Inferior parietal cortex (tissue), 1 donor: ENCODE data around the gene CAND1.
"Not testable (repeated sequence)": the region's sequence is repeated elsewhere in the genome, so short reads cannot be mapped to it uniquely, and the experiment has no call there.

ENCODE experiments used
- DNase-seq: peaks from one replicate; pipeline ENCODE4 v3.0.0-alpha.2; 2016; ENCODE audit errors: extremely low spot score

Gene CAND1

DNA sequence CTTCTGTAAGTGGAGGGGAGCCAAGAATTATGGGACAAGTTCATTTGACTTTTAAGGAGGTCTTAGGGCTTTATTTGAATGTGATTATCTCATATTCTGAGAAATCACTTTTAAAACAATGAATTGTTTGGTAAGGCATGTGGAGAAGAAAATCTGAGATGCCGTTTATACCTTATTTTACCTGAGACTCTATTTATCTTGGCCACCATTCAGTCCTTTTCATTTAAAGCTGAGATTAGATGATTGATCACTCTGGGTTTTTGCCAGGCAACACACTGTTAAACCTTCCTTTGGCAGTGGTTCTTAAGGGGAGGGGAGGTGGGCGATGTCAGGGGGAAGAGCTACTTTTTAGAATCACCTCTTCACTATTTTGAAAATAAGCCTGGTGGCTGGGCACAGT, 11.4 kb downstream of the CAND1 start:
- no peak for DNase-seq

DNA sequence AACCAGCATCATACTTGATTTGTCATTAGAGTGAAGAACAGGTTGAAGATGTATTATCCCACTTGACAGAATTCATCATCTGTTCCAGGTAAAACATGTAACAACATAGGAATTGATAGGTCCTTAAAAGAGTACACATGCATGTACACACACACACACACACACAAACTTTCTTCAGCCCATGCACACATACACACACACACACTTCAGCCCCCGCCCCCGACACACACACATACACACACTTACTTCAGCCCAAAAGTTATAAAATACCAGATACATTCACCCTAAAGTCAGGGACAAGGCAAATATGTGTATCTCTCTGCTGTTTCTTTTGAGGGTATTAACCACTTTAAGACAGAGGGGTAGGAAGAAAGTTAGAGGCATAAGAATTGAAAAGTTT, 15.4 kb downstream of the CAND1 start:
- DNase-seq, result no peak

DNA sequence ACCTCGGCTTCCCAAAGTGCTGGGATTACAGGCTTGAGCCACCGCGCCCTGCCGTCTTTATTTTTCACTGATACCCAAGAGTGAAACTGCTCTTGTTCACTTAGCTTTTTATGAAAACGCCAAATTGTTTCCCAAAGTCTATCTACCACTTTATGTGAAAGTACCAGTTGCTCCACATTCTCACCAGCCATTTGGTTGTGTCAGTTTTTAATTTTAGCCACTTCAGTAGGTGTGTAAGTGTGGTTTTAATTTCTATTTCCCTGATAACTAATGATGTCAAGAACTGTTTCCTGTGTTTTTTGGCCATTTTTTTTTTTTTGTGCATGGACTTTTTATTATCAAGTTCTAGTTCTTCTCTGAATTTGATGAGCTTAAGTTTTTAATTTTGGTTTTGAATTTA, 17.1 kb downstream of the CAND1 start:
- no peak for DNase-seq

DNA sequence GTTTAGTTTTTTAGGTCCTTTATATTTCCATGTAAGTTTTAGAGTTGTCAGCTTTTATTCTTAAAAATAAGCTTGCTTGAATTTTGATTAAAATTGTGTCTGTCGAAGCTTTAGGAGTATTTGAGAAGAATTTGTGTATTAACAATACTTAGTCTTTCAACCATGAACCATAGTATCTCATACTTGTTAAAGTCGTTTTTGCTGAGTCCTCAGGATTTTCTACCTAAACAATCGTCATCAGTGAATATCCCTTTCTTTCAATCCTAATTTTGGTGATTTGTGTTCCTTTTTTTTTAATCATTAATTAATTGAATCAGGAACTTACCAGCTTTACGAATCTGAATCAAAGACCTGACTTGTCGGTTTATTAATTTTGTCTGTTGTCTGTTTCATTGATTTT, 18.2 kb downstream of the CAND1 start:
- no peak for DNase-seq

DNA sequence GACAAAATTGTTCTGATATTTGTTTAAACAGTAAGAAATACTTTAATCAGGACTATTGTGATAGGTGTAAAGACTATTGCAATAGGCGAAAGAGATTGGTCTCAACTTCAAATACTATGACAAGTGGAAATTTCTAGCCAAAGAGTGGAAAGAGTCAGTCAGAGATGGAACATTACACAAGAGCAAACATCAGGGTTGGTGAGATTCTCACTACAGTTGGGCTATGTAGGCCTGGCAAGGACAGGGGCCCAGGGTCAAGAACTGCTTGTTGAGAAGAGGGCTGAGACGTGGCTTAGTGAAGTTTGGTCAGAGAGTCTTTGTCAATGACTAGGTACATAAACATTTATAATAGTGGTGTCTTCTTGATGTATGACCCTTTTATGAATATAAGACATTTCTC, 19.4 kb downstream of the CAND1 start:
- no peak for DNase-seq

DNA sequence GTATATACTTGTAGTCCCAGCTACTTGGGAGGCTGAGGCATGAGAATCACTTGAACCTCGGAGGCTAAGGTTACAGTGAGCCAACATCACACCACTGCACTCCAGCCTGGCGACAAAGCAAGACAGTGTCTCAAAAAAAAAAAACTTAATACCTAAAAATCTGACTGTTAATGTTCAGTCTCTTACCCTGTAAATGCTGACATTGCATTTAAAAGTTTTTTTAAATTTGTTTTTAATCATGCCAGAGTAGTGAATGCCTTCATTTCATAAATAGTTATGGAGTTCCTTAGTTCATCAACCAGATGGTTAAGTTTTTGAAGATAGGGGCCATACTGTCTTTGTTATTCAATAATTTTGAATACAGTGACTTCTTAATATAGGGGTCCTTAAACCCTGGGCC, 21.2 kb downstream of the CAND1 start:
- no peak for DNase-seq

DNA sequence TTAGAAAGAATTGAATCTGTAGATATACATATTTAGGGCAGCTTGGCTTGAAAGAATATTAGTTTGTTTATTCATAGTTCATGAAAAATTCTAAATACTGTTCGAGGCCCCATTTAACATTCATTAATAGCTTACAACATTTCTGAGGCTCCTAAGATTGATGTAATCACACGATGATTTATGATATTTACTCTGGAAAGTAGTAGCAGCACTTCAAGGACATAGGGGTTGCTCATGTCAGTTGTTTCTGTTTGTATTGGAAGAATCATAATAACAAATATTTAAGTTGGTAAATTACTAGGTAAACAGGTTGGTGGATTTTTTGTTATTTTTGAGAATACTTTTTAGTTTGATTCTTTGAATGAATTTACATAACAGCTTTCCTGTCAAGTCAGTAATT, 30.4 kb downstream of the CAND1 start:
- DNase-seq, result no peak

DNA sequence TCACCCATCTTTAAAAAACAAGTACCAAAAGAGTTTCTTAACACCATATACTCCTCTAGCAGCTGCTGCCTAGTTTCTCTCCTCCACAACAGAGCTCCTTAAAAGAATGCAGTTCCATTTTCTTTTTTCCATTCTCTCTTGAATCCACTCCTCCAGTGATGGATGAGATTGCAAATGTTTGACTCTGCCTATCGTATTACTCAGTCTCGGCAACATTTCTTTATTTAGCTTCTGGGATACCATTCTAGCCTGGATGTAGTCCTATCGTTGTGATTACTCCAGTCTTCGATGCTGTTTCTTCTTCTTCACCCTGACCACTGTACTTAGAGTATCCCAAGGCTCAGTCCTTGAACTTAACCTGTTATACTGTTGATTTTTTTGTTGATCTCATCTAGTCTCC, 30.8 kb downstream of the CAND1 start:
- no peak for DNase-seq

DNA sequence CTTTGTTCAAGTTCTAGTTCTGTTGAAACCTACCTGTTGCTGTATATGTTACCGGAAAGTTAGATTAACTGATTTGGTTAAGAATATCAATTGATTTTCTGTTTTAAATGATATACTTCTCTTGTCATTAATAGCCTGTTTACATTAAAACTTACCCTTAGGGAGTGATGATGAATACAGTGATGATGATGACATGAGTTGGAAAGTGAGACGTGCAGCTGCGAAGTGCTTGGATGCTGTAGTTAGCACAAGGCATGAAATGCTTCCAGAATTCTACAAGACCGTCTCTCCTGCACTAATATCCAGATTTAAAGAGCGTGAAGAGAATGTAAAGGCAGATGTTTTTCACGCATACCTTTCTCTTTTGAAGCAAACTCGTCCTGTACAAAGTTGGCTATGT, 33.0 kb downstream of the CAND1 start:
- no peak for DNase-seq

DNA sequence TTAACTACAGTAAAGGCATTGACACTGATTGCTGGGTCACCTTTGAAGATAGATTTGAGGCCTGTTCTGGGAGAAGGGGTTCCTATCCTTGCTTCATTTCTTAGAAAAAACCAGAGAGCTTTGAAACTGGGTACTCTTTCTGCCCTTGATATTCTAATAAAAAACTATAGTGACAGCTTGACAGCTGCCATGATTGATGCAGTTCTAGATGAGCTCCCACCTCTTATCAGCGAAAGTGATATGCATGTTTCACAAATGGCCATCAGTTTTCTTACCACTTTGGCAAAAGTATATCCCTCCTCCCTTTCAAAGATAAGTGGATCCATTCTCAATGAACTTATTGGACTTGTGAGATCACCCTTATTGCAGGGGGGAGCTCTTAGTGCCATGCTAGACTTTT, 36.4 kb downstream of the CAND1 start:
- DNase-seq, result no peak

DNA sequence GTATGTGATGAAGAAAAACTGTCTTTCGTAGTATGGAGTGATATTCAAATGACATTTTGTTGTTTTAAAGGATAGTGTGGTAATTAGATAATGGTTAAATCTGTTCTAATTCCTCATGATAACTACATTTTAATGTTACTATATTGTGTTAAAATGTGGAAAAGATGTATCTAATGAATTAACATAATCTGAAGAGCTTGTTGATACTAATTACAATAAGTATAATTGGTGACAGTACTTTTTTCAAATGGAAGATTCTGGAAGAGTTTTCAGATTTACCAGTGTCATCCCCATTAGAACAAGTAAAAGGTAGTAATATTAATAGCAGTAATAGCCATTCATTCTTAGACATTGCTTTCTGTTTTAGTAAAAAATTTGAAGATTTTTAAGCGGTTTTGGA, 37.6 kb downstream of the CAND1 start:
- DNase-seq, result no peak

DNA sequence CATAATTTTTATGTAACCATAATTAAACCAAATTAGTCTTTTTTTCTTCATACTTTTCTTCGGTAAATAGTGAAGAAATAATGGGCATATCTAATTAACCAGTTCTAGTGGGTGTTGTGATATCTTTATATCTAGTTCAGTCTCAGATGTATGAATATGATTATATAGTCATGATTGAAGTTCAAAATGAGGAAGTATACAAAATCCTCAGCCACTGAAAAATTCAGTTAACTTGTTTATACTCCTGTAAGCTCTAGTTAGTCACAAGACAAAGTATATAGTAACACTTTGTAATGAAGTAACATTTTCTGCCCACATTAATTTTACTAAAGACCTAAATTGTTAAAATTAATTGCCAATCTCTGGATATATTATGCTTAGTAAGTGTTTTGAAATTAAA, 46.5 kb downstream of the CAND1 start:
- DNase-seq, result no peak

DNA sequence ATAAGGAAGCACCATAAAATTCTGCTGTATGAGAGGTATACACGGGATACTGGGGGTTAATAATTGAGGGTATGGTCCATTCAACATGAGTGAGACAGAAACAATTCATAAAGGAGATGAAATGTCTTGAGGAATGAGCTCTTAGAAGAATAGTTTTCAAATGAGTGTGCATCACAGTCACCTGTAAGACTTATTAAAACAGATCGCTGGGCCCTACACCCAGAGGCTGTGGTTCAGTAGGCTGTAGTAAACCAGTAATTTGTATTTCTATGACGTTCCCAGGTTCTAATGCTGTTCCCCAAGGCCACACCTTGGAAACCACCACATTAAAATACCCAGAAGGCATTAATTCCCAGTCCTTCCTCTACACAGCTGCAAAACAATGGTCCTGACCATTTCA, 49.6 kb downstream of the CAND1 start:
- DNase-seq, result no peak

DNA sequence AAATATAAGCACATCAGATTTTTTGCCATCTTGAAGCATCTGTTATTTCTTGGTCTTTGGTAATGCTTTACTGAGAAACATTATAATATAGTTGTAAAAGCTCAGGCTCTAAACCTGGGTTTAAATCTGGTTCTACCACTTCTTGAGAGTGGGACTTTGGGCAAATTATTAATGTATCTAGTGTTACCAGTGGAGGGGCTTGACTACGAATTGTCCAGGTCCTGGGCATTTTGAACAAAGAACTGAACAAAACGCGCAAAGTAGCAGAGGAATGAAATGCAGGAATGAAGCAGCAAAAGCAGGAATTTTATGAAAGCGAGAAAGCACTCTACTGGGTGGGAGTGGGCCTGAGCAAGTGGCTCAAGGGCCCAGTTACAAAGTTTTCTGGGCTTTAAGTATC, 50.8 kb downstream of the CAND1 start:
- no peak for DNase-seq

DNA sequence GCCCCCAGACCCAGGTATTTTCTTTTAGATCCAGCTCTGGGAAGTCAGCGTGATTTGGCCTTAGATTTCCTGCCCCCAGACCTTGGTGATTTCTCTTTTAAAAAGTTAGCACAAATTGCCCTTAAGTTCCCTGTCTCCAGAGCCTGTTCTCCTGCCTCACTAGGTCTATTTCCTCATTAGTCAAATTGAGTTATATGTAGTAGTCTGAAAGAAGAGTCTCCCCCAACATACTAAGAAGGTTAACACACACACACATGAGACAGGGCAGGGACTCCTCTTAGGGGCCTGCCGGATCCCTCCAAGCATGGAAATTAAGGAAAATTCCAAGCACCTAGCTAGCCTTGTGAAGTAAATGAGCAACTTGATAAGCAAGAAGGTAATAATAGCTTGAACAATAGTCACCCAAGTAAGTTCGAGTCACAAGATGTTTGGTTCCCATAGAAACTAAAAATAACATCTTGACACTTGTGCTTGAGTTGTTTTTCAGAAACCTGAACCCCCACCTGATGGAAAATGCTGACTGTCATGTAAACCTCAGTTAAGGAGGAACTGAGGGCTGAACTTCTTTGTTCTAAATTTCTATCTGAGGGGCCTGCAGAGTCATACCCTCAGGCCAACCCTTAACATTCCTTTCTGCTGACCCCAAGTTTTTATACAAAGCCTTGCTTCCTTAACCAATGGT, 51.6 kb downstream of the CAND1 start:
- DNase-seq, result no peak

DNA sequence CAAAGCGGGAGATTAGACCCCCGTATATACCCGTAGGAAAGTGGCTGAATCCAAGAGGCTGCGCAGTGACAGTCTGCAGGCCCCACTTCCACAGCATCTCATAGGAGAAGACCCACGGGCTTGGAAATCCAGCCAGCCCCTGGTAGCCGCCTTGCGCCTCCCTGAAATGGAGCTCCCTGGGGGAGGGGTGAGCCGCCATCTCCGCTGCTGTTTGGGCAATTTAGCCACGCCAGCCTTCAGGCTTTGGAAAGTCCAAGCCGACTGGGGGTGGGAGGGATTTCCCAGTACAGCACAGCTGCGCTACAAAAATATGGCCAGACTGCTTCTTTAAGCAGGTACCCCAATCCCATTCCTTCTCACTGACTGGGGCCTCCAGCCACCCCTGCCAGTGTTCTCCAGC, 53.4 kb downstream of the CAND1 start:
- no peak for DNase-seq

DNA sequence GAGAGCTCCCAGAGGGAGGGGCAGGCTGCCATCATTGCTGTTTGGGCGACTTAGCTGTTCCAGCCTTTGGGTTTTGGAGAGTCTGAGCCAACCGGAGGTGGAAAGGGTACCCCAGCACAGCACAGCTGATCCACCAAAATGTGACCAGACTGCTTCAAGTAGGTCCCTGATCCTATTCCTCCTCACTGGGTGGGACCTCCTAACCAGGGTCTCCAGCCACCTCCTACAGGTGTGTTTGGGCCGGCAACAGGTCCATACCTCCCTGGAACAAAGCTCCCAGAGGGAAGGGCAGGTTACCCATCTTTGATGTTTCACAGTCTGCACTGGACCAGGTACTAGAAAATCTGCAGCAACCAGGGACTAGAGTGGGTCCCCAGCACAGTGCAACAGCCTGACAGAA, 53.8 kb downstream of the CAND1 start:
- DNase-seq, result no peak

DNA sequence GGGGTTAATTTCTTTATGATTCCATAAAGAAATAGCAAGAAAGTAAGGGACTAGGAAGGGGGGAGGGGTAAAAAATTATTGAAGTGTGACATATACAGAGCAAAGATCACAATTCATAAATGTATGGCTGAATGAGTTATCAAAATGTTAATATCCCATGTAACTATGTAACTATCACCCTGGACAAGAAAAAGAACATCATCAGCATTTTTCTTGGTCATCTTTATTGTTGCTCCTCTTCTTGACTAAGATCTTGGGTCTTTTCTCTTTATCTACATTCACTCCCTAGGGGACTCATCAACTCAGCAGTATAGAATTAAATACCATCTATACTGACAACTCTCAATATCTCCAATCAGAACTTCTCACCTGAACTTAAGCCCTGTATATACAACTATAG, 57.5 kb downstream of the CAND1 start:
- DNase-seq, result no peak

DNA sequence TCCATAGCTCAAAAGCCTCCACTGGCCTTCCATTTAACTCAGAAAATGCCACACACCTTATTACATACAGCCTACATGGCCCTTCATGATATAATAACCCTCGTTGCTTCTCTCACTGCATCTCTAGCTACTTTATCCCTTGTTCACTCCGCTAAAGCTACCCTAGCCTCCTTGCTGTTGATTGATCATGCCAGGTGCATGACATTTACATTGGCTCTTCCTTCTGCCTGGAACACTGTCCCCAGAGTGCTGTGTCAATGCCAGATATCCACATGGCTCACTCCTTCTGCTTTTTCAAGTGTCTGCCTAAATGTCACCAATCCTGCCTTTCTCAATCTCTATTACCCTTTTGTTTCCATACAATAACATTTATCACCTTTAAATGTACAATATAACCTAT, 58.3 kb downstream of the CAND1 start:
- DNase-seq, result no peak

DNA sequence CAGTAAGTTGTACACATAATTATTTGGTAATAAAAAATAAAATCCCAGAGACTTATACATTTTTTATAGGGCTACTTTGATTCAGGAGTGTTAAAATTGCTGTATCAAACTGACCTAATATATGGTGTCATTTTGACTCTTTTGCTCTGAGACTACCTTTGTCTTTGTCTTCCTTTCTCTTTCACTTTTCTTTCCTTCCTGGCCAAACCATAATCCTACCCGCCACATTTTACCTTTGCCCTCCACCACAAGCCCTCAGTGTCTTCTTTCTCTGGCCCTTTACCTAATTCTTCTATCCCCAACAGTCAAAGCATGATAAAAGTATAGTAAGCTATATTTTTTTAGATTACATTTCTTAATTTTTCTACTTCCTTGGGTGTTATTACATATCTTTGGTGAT, 62.0 kb downstream of the CAND1 start:
- DNase-seq, result no peak

DNA sequence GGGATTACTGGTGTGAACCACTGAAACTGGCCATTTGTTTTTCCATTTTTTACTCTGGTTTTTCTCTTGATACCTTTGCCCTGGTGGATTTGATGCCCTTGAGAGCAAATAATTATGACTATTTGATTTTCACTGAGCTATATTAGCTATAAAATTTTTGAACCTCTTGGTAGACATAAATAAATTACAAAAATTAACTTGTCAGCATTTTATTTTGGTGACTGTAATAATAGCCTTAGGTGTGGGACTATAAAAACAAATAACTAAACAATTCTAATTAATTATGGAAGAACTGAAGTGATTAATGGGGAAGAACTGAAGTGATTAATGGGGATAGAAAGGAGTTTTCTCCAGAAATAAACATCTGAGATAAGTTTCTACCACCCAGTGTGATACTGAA, 62.7 kb downstream of the CAND1 start:
- no peak for DNase-seq

DNA sequence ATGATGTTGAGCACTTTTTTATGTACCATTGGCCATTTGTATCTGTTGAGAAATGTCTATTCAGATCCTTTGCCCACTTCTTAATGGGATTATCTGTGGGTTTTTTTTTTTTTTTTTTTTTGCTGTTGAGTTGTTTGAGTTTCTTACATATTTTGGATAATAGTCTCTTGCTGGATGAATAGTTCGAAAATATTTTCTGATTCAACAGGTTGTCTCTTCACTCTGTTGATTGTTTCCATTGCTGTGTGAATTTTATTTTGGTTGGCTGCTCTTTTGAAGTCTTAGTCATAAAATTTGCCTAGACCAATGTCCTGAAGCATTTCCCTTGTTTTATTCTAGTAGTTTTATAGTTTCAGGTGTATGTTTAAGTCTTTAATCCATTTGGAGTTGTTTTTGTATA, 64.5 kb downstream of the CAND1 start:
- DNase-seq, result no peak

DNA sequence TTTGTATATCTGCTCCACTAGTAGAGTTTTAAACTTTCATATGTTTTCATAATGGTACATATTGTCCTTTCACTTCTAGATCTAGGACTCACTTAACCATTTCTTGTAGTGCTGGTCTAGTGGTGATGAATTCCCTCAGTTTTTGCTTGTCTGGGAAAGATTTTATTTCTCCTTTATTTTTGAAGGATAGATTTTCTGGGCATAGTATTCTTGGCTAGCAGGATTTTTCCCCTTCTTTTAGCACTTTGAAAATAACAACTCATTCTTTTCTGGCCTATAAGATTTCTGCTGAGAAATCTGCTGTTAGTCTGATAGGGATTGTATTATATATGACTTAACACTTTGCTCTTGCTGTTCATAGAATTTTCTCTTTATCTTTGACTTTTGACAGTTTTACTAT, 69.3 kb downstream of the CAND1 start:
- DNase-seq, result no peak

DNA sequence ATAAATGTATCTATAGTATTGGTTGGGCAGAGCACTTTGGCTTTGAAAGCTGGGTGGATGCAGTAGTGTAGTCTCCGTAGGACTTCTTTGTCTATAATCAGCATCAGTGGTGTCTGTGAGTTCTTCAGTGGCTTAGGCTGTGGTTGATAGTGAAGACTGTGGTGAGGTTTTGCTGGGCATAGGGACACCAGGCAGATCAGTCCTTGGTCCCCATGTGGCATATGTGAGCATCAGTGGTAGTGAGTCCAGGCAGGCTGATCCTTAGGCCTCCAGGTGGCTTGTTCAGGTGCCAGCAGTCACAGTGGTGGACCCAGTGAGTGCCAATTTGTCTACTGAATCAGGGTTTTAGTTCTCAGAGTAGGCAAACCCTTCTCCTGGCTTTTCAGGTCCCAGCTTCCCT, 70.4 kb downstream of the CAND1 start:
- DNase-seq, result no peak

DNA sequence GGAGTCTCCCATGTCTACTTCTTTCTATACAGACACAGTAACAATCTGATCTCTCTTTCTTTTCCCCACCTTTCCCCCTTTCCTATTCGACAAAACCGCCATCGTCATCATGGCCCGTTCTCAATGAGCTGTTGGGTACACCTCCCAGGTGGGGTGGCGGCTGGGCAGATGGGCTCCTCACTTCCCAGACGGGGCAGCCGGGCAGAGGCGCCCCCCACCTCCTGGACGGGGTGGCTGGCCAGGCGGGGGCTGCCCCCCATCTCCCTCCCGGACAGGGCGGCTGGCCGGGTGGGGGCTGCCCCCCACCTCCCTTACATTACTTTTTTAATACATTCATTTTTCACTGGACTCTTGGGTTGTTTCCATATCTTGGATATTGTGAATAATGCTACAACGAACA, 71.9 kb downstream of the CAND1 start:
- not testable (repeated sequence) for DNase-seq
